ENCODE results near the gene SPIN2B.

DNA sequence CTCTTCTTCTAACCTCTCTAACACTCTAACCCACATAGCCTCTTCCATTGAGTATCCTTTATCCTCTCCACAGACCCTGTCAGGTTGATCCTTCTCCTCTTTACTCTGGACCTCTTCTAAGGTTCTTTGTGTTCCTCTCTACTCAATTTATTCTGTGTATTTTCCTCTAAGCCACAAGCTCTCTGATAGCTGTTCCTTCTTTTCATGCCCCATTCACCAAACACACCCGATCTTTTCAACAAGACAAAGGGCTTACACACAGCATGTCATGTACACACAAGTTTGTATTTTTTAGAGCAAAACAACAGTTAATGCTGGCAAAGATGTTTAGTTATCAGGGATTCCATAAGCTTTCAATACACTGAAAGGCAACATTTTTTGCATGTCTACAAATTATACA is 1.9 kb downstream of the SPIN2B start:
- TF ChIP-seq POLR2AphosphoS5 (IDR thresholded peaks at IDR 0.05; ENCODE audit: low read depth, low read length) (no peak), TAF1 (IDR thresholded peaks at IDR 0.05; ENCODE audit: borderline replicate concordance, insufficient read depth, low read length) (no peak)
- TF ChIP-seq, protein P1, sequence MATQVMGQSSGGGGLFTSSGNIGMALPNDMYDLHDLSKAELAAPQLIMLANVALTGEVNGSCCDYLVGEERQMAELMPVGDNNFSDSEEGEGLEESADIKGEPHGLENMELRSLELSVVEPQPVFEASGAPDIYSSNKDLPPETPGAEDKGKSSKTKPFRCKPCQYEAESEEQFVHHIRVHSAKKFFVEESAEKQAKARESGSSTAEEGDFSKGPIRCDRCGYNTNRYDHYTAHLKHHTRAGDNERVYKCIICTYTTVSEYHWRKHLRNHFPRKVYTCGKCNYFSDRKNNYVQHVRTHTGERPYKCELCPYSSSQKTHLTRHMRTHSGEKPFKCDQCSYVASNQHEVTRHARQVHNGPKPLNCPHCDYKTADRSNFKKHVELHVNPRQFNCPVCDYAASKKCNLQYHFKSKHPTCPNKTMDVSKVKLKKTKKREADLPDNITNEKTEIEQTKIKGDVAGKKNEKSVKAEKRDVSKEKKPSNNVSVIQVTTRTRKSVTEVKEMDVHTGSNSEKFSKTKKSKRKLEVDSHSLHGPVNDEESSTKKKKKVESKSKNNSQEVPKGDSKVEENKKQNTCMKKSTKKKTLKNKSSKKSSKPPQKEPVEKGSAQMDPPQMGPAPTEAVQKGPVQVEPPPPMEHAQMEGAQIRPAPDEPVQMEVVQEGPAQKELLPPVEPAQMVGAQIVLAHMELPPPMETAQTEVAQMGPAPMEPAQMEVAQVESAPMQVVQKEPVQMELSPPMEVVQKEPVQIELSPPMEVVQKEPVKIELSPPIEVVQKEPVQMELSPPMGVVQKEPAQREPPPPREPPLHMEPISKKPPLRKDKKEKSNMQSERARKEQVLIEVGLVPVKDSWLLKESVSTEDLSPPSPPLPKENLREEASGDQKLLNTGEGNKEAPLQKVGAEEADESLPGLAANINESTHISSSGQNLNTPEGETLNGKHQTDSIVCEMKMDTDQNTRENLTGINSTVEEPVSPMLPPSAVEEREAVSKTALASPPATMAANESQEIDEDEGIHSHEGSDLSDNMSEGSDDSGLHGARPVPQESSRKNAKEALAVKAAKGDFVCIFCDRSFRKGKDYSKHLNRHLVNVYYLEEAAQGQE (IDR thresholded peaks at IDR 0.05; ENCODE audit: insufficient read depth in 1 of 2, low read depth in 2 of 2, low read length in 2 of 2), result no peak

Data from PFSK-1 (cell line).